GM12891 (cell line): Measurements from ENCODE around the gene DCDC2C.

ENCODE experiments used
- POLR2A ChIP-seq: IDR thresholded peaks from 2 replicates; pipeline ENCODE4 v1.6.1; 2011; ENCODE audit warnings: low read depth, low read length, control low read depth
- POLR2AphosphoS5 ChIP-seq: IDR thresholded peaks from 2 replicates; pipeline ENCODE4 v1.6.1; 2011; ENCODE audit warnings: low read depth, low read length, control low read depth

GRCh38 chr2:3670376-3670775 lies 33.0 kb upstream of the DCDC2C start:
- TF ChIP-seq POLR2A (no peak), POLR2AphosphoS5 (no peak)
